Left ventricle myocardium inferior (tissue), 1 donor: ENCODE results near the gene ITCH. TPM values are rescaled to one million over a fixed set of nuclear protein-coding genes. Genes with fewer than 3 reads are reported as not detected.

Experiments
- DNase-seq: peaks from one replicate; pipeline ENCODE4 v3.0.0-alpha.2; 2020
- H3K27ac ChIP-seq: fragments of 200-600 bp; replicated peaks from 2 replicates; pipeline ENCODE4 v1.8.0; 2021
- H3K27me3 ChIP-seq: fragments of 200-600 bp; 2 replicates; pipeline ENCODE4 v1.8.0; 2021; ENCODE audit warnings: low read depth
- H3K36me3 ChIP-seq: fragments of 200-600 bp; 2 replicates; pipeline ENCODE4 v1.8.0; 2021
- H3K4me1 ChIP-seq: fragments of 200-600 bp; 2 replicates; pipeline ENCODE4 v1.8.0; 2021
- H3K4me3 ChIP-seq: fragments of 200-600 bp; 2 replicates; pipeline ENCODE4 v1.8.0; 2021; ENCODE audit warnings: mild to moderate bottlenecking, moderate library complexity
- H3K9me3 ChIP-seq: fragments of 200-600 bp; replicated peaks from 2 replicates; pipeline ENCODE4 v1.8.0; 2021
- intact Hi-C: fragments of 100-400 bp; cut with micrococcal nuclease; formaldehyde crosslinking; loops from one replicate; pipeline ENCODE4 v1.11.0; 2022
- total RNA-seq: library from RNA; stranded (reverse); fragmentation: NEBNext Ultra II Directional; extraction: Animal tissue kit (Norgen Biotek cat#: 25700); gene quantifications from one replicate; pipeline ENCODE4 v1.2.1, GENCODE V29; 2021
- TF ChIP-seq, protein P1 (sequence below): fragments of 200-600 bp; IDR thresholded peaks from 2 replicates; pipeline ENCODE4 v1.8.0; 2021; ENCODE audit warnings: antibody characterized with exemption, mild to moderate bottlenecking, borderline replicate concordance
- donor health status: DM: no; HTN: yes; CAD: no; lungs with severe emphysema.

The ITCH gene
- total RNA-seq, 1 donor from 2014 or later = 40.1 TPM

DNA sequence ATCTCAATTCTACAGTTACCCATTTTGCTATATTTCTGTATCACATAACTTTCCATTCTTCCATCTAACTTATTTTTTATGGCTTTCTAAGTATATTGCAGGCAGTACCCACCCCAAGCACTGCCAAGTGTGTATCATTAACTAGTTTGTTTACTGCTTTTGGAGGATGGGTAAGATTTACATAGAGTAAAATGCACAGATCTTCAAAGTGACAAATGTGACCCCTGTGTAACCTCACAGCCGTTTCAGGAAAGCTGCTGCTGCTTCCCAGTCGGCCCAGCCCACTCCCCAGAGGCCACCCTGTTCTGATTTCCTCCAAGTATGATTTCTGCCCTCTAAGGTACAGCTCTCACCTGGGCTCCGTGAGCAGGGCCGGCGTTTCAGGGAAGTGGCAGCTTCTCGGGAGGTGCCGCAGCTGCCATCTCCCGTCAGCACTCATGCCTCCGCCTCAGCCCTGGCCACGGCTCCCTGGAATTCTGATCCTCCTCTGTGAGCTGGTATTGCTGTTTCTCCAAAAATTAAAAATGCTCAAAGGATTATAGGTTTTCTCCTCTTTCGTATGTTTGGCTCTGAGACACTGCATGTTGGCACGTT is 180.5 kb downstream of the ITCH start:
- Histone ChIP-seq H3K27me3 (no peaks in the 10 kb centered on the region), H3K36me3 (peaks cover 32% of the 10 kb centered on the region), H3K4me3 (no peak overlapping the region), H3K27ac (no peak overlapping the region), H3K9me3 (no peaks in the 10 kb centered on the region), H3K4me1 (peaks cover 36% of the 10 kb centered on the region)
- TF ChIP-seq, protein P1, sequence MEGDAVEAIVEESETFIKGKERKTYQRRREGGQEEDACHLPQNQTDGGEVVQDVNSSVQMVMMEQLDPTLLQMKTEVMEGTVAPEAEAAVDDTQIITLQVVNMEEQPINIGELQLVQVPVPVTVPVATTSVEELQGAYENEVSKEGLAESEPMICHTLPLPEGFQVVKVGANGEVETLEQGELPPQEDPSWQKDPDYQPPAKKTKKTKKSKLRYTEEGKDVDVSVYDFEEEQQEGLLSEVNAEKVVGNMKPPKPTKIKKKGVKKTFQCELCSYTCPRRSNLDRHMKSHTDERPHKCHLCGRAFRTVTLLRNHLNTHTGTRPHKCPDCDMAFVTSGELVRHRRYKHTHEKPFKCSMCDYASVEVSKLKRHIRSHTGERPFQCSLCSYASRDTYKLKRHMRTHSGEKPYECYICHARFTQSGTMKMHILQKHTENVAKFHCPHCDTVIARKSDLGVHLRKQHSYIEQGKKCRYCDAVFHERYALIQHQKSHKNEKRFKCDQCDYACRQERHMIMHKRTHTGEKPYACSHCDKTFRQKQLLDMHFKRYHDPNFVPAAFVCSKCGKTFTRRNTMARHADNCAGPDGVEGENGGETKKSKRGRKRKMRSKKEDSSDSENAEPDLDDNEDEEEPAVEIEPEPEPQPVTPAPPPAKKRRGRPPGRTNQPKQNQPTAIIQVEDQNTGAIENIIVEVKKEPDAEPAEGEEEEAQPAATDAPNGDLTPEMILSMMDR = no peak
- no peak for DNase-seq
- intact Hi-C loops = no loop called here

DNA sequence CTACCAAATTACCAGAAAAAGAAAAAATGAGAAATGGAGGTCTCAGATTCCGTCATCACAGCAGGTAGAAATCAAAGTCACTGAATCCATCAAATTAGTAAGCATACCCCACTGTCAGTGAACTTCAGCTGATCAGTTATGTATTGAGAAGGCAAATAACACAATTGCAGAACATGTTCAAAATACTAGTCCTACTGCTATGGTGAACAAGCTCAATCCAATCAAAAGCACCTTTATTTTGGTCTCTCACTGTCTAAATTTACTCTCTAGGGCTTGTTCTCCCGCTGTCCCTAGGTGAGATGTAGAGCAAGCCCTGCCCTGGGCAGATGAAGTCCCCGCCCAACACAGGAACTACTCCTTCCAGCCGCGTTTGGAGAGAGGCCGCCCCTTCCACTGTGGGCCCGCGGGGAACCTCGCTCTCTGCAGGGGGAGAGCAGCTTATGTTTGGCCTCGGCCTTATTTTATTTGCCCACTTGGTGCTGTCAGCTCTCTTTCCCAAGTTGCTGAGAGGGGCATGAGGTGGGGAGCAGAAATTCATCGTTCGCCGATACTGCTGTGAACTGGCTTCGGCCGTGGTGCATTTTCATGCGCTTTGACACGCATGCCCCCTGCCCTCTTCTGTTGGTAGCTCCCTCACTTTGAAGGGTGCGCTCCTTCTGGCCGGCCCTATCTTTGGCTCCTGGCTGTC is 181.2 kb downstream of the ITCH start:
- TF ChIP-seq, protein P1 = no peak
- intact Hi-C loops = no loop called here

DNA sequence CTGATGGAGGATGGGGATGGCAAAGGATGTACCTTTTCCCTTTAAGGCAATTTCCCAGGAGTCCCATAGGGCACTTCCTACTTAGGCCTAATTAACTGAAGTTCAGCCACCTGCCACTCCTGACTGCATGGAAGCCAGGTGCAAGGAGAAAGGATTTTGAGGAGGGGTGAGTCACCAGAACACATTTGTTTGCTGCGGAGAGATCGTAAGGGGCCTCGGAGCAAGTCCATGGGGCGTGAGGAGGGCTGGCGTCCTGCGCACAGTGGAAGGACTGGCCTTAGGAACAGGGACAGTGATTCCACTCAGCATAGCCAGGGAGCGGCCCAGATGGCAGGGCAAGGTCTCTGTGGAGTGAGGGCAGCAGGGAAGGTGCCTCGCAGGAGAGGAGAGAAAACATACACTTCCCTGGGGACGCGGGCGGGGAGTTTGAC is 183.7 kb downstream of the ITCH start:
- H3K9me3 ChIP-seq = no peaks in the 10 kb centered on the region
- peaks cover 20% of the 10 kb centered on the region for H3K4me1 ChIP-seq
- DNase-seq = no peak
- H3K27ac ChIP-seq = no peak overlapping the region
- intact Hi-C loops = no loop called here
- H3K27me3 ChIP-seq = no peaks in the 10 kb centered on the region
- peaks cover 4% of the 10 kb centered on the region for H3K36me3 ChIP-seq
- TF ChIP-seq, protein P1 = no peak
- H3K4me3 ChIP-seq = no peak overlapping the region

More for the DNA sequence above, 181.2 kb downstream of the ITCH start:
- Histone ChIP-seq H3K4me3 (peak overlapping the region; percentile 47), H3K36me3 (peaks cover 29% of the 10 kb centered on the region), H3K27ac (no peak overlapping the region), H3K4me1 (peaks cover 33% of the 10 kb centered on the region), H3K27me3 (no peaks in the 10 kb centered on the region), H3K9me3 (no peaks in the 10 kb centered on the region)
- DNase-seq = no peak

DNA sequence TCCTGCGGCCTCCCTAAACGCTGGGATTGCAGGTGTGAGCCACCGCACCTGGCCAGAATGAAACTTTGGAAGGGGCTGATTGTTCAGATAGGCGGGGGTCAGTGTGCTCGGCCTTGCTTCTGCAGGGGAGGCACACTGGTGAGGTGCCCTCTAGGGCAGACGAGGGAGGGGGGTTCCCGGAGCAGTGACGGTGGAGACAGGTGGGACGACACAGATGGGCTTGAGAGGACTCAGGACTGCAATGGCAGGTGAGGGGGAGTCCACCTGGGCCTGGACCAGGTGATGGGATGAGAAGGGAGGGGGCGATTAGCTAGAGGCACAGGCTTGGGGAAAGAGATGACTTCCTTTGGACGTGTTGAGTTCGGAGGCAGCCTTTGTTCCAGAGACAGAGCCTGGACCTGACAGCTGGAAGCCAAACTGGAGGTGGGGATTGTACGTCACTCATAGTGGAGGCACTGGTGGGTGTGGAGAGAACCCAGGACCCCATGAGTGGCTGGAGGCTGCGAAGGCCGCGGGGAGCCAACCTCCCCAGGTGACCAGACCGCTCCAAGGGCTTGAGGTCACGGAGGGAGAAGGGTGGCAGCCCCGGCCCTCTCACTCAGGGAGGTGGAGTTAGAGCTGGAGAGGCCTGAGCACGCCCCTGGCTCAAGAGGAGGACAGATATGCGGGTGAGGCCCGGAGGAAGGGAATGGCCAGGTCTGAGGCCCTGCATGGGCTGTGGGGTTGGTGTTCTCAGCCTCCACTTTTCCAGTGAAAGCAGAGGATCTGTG is 185.0 kb downstream of the ITCH start:
- DNase-seq = no peak
- TF ChIP-seq, protein P1 = no peak

DNA sequence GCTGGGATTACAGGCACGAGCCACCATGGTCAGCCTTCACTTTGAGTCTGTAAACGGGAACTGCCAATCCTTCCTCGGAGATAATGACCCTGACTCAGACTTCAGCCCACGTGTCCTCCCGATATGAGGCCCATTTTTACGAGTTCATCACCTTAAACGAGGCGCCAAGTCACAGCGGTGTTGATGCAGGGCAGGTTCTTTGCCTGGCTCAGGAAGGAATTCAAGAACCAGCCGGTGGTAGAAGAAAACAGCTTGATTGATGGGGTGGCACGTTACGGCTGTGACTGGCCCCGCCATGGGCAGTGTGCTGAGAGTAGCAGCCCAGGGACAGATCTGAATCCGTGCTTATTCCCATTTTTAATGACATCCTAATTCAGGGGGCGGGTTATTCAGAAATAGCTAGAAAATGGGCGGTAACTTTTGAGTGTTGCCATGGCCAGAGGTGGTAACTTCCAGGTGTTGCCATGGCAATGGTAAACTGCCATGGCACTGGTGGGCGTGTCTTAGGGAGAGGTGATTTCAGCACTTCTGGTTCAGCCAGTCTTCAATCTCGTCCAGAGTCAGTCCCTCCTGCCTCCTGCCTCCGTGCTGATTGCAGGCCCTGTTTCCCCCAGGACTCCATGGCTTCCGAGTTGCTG is 186.3 kb downstream of the ITCH start:
- intact Hi-C loops = no loop called here
- TF ChIP-seq, protein P1 = no peak
- H3K4me1 ChIP-seq = peaks cover 14% of the 10 kb centered on the region
- no peak for DNase-seq
- no peak overlapping the region for H3K4me3 ChIP-seq
- H3K27me3 ChIP-seq = no peaks in the 10 kb centered on the region
- H3K9me3 ChIP-seq = no peaks in the 10 kb centered on the region
- no peaks in the 10 kb centered on the region for H3K36me3 ChIP-seq
- no peak overlapping the region for H3K27ac ChIP-seq

More for the DNA sequence above, 185.0 kb downstream of the ITCH start:
- Histone ChIP-seq H3K36me3 (no peaks in the 10 kb centered on the region), H3K27ac (no peak overlapping the region), H3K27me3 (no peaks in the 10 kb centered on the region), H3K9me3 (no peaks in the 10 kb centered on the region), H3K4me3 (no peak overlapping the region), H3K4me1 (peaks cover 15% of the 10 kb centered on the region)
- intact Hi-C loops = no loop called here
